Femur (tissue), 1 donor: ENCODE measurements around the gene SIN3A.
A peak's percentile ranks its signal among the peaks of the same experiment; 100 is the strongest.
"Not testable (repeated sequence)": the region's sequence is repeated elsewhere in the genome, so short reads cannot be mapped to it uniquely, and the experiment has no call there.

Source experiments
- DNase-seq: peaks from one replicate; pipeline ENCODE4 v3.0.0-alpha.2; 2017

Gene SIN3A

DNA sequence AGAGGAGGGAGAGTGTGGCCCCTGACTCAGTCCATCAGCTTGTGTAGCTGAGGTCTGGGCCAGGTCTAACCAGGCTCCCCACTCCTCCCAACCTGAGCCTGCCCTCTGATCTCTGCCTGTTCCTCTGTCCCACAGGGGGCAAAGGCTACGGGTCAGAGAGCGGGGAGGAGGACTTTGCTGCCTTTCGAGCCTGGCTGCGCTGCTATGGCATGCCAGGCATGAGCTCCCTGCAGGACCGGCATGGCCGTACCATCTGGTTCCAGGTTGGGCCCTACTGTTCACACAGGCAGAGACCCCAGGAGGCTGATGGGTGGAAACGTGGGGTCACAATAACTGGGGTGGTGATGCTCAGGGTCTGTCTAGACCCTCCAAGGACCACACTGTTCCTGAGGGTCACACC is 97.9 kb downstream of the SIN3A start:
- DNase-seq, result no peak

DNA sequence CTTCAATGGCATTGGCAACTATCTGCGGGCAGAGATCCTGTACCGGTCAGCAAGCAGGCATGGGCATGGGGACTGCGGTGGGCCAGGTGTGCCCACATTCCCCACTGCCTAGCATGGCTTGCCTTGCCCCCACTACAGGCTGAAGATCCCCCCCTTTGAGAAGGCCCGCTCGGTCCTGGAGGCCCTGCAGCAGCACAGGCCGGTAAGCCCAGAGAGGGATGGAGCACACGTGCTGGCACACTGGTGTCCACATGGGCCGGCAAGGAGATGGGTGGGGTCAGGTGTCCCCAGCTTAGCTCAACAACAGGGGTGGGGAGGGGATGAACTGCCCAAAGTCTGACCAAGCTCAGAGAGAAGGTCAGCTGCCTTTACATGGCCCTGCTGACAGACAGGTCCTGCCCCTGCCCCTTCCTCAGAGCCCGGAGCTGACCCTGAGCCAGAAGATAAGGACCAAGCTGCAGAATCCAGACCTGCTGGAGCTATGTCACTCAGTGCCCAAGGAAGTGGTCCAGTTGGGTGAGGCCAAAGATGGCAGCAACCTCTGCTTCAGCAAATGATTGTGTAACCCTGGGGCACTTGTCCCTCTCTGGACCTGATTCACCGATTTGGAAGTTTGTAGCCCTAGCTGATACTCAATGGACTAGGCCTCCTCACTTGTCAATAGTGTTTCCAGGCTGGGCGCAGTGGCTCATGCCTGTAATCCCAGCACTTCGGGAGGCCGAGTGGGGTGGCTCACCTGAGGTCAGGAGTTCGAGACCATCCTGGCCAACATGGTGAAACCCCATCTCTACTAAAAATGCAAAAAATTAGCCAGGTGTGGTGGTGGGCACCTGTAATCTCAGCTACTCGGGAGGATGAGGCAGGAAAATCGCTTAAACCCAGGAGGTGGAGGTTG is 99.1 kb downstream of the SIN3A start:
- DNase-seq, result no peak

DNA sequence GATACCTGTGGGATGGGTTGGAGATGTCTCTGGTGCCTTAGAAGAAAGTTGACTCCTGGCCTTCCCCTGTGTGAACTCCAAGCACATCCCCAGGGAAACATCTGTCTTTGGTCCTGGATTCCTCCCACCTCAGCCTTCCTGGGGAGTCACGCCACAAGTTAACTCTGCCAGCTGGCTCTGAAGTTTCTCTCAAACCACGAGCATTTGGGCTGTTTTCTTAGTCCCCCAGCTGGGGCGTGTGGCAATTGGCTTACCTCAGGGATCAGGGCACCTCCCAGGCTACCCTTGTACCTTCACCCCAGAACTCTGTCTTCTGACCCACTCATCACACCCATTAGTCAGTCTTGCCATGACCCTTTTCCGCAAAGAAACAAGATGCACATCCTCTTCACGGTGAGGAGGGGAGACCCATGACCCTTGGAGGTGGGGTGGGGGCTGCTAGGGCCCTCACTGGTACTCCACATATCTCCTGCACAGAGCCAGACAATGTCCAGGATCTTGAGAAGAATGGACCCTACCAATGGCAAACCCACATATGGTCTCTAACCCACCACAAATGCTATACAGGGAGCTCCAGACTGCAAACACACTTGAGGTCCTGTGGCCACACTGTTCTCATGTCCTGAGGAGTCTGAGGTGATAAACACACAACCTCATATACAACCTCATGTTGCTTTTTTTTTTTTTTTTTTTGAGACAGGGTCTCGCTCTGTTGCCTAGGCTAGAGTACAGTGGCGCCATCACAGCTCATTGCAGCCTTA is 100.7 kb downstream of the SIN3A start:
- DNase-seq, result no peak

GRCh38 chr15:75349851-75350588 is 101.5 kb downstream of the SIN3A start:
- DNase-seq, result peak; percentile 51

DNA sequence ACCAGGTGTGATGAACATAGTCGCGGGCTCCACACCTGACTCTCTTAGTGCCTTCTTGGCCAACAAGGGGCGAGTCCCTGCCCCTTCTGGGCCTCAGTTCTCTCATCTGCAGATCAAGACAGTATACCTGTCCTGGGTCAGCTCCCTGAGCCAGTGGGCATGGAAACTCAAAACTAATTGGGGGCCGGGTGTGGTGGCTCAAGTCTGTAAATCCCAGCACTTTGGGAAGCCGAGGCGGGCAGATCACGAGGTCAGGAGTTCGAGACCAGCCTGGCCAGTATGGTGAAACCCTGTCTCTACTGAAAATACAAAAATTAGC is 102.2 kb downstream of the SIN3A start:
- DNase-seq, result not testable (repeated sequence)

- DNase-seq, result no peak
These were observed 102.7 kb downstream of the SIN3A start for GRCh38 chr15:75348562-75349350.

DNA sequence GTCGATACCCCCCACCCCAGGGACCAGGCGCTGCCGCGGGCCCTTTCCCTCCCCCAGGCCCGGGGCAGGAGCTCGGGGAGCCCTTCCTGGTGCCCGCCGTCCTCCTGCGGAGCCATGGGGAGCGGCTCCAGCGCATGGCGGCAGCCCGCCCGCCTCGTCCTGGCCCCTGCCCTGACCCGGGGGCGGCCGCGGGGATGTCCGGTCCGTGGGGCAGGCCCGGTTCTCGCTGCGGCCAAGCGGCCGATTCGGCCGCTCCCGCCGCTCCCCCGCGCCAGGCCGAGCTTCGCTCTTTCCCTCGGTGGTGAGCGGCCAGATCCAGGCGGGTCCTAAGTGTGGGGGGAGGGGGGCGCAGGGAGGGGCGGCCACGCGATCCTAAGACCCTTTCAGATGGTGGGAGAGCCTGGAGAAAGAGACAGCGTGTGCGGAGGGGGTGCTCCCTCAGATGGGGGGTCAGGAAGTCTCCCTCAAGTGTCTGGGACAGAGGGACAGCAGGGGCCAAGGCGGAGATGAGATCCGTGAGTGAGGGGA is 103.4 kb downstream of the SIN3A start:
- DNase-seq, result no peak

GRCh38 chr15:75347222-75348033 is 104.1 kb downstream of the SIN3A start:
- DNase-seq, result peak; percentile 69

- DNase-seq, result peak; percentile 40
These were observed 104.7 kb downstream of the SIN3A start, which contains the start of gene NEIL1 for GRCh38 chr15:75346796-75347221. TSS of gene NEIL1 (plus strand) at chr15:75347039. CDS start at chr15:75348906, 1,867 bp downstream.

GRCh38 chr15:75343953-75344352 is 107.5 kb downstream of the SIN3A start:
- peak; percentile 50 for DNase-seq

- DNase-seq, result no peak
These were observed 109.3 kb downstream of the SIN3A start for GRCh38 chr15:75342221-75342620.

DNA sequence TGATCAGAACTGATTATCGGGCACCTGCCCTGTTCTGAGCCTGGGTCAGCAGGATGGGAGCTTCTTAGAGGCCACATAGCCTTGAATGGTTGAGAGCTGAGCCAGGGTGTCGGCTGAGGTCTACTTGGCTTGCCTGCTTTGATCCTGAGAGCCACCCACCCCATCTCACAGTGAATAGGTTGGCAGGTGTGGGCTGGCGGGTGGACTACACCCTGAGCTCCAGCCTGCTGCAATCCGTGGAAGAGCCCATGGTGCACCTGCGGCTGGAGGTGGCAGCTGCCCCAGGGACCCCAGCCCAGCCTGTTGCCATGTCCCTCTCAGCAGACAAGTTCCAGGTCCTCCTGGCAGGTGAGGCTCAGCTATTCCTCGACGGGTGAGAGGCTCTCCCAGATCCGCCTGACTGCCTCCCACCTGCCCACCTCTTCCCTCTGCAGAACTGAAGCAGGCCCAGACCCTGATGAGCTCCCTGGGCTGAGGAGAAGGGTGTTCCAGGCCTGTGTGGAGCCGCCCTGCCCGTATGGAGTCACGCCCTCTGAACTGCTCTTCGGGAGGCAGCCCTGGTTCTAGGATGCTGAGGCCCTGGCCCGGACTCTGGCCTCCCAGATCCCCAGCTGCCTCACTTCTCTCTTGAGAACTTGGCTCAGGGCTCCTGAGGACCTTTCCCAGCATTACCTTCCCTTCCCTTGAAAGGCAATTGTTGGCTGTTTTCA is 111.8 kb downstream of the SIN3A start:
- no peak for DNase-seq

- no peak for DNase-seq
These were observed 112.7 kb downstream of the SIN3A start for GRCh38 chr15:75338661-75339240.

DNA sequence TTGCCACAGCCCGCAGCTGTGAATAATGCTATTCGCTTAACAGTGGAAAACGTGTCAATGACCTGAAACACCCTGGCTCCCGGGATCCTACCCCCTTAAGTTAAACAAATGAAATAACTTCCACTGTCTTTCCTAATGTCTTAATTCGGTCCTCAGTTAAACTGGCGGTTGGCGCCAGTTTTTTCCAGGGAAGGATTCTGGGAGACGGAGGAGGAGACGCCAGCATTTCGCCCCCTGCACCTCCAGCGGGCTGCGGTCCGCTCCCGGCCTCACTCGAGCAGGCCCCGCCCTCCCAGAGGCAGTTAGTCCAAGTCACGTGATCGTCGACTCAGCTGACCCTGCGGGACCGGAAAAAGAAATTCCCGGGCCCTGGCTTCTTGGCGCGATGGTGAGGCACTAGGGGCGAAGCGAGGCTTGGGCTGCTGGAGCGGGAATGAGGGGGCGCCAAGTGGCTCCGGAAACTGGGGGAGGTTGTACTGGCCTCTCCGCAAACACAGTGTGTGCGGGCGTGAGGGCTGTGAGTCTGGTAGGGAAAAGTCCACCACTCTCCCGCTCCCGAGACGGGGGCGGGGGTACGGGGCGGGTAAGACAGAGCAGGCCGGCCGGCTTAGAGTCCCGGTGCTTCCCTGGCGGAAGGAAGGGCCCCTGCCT is 115.7 kb downstream of the SIN3A start, which contains the start of gene COMMD4:
TSS of gene COMMD4 (plus strand) at position 359 of the 651 bp plus-strand sequence. CDS start at position 386, 27 bp downstream.
- DNase-seq, result peak; percentile 97

DNA sequence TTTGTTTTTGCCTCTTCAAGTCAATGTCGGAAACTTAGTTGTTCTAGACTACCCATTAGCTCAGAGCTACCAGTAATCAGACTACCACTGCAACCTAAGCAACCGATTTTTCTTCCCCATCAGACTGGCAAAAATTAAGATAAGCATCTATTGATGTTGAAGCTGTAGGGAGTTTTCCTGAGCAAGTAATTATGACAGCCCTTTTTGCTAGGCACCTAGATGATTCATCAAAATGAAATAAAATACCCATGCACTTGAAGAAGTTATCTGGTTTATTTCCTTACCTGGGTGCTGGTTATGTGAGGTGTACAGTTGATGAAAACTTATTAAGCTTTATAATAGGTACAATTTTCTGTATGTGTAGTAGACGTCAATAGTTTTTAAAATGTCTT is 116.2 kb downstream of the SIN3A start:
- no peak for DNase-seq

DNA sequence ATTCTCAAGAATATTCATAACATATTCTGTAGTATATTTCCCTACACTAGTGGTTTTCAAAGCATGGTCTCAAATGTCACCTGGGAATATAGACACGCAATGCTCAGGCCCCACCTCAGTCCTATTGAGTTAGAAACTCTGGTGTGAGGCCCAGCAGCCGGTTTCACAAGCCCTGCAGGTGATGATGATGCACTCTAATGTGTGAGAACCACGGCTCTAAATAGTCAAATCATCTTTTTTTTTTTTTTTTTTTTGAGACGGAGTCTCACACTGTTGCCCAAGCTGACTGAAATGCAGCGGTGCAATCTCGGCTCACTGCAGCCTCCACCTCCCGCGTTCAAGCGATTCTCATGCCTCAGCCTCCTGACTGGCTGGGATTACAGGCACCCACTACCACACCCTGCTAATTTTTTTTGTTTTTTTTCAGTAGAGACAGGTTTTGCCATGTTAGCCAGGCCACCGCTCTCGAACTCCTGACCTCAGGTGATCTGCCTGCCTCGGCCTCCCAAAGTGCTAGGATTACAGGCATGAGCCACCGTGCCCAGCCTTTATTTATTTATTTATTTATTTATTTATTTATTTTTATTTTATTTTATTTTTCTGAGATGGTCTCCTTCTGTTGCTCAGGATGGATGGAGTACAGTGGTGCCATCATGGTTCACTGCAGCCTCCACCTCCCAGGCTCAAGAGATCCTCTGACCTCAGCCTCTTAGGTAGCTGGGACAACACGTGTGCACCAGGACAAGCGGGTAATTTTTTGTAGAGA is 117.7 kb downstream of the SIN3A start:
- DNase-seq, result not testable (repeated sequence)

- DNase-seq, result not testable (repeated sequence)
These were observed 119.4 kb downstream of the SIN3A start for GRCh38 chr15:75332093-75332492.

DNA sequence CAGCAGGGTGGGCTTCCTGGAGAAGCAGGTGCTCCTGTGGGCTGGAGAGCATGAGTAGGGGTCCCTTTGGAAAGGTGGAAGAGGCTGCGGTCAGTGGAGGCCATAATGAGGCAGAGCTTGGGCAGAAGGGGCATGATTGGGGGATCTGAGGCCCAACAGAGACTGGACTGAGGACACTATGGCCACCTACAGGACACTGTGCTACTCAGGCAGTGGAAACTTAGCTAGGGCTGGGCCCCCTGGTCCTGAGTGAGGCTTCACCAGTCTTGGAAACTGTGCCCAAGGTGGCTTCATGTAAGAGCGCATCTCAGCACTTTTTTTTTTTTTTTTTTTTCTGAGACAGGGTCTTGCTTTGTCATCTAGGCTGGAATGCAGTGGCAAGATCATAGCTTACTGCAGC is 121.9 kb downstream of the SIN3A start:
- no peak for DNase-seq
